Common myeloid progenitor, CD34-positive (primary cell): Measurements from ENCODE around the gene RNGTT.
A peak's percentile ranks its signal among the peaks of the same experiment; 100 is the strongest.
"Not testable (repeated sequence)": the region's sequence is repeated elsewhere in the genome, so short reads cannot be mapped to it uniquely, and the experiment has no call there.

ENCODE experiments used
- CTCF ChIA-PET: fragments of 350-600 bp; sonication (Branson Sonifier 250); formaldehyde crosslinking; loops from one replicate; lab custom pipeline; 2021; ENCODE audit warnings: antibody characterized with exemption; lab: Charles Lee
- POLR2A ChIA-PET: fragments of 350-600 bp; sonication (Branson Sonifier 250); formaldehyde crosslinking; loops from one replicate; lab custom pipeline; 2021; ENCODE audit warnings: antibody characterized with exemption; lab: Charles Lee
- DNase-seq, 3 donors: peaks; one replicate each; pipeline versions ENCODE4 v3.0.0 to v3.0.0-alpha.2; 2013
- H3K27ac ChIP-seq, 2 experiments: 1 replicate in 1 of 2; 2 replicates in 1 of 2; pipeline ENCODE4 v1.7.0; 2013; ENCODE audit warnings: inconsistent platforms in 2 of 2, low read length in 2 of 2, mild to moderate bottlenecking in 2 of 2, low read depth in 1 of 2, moderate library complexity in 1 of 2; ENCODE audit not compliant: severe bottlenecking in 2 of 2, insufficient read depth in 1 of 2, poor library complexity in 1 of 2
- H3K27me3 ChIP-seq, 5 experiments: replicated peaks in 2 of 5; 1 replicate in 3 of 5; 2 replicates in 2 of 5; pipeline versions ENCODE4 v1.6.1 to v1.7.0; 2013; ENCODE audit warnings: low read length in 4 of 5, mild to moderate bottlenecking in 2 of 5, moderate library complexity in 2 of 5, inconsistent platforms in 1 of 5; ENCODE audit not compliant: insufficient read depth in 5 of 5, control insufficient read depth in 4 of 5
- H3K36me3 ChIP-seq, 4 experiments: 1 replicate in 2 of 4; 2 replicates in 2 of 4; pipeline versions ENCODE4 v1.6.1 to v1.7.0; 2013; ENCODE audit warnings: low read length in 3 of 4, control low read depth in 1 of 4, mild to moderate bottlenecking in 1 of 4; ENCODE audit not compliant: control insufficient read depth in 4 of 4, insufficient read depth in 4 of 4
- H3K4me1 ChIP-seq, 4 experiments: 1 replicate in 3 of 4; 2 replicates in 1 of 4; pipeline versions ENCODE4 v1.6.1 to v1.7.1; 2013; ENCODE audit warnings: low read length in 3 of 4, mild to moderate bottlenecking in 3 of 4, control low read depth in 1 of 4, inconsistent platforms in 1 of 4, moderate library complexity in 1 of 4; ENCODE audit not compliant: control insufficient read depth in 4 of 4, insufficient read depth in 4 of 4; ENCODE audit errors: control extremely low read depth in 1 of 4
- H3K4me3 ChIP-seq, 7 experiments: 1 replicate in 4 of 7; 2 replicates in 3 of 7; pipeline versions ENCODE4 v1.5.1 to v1.7.0; 2013; ENCODE audit warnings: mild to moderate bottlenecking in 7 of 7, low read length in 6 of 7, moderate library complexity in 6 of 7, inconsistent platforms in 2 of 7, low read depth in 2 of 7, control low read depth in 1 of 7; ENCODE audit not compliant: insufficient read depth in 4 of 7, control insufficient read depth in 1 of 7; ENCODE audit errors: extremely low read depth in 1 of 7
- H3K9me3 ChIP-seq, 5 experiments: 1 replicate in 4 of 5; 2 replicates in 1 of 5; pipeline versions ENCODE4 v1.6.1 to v1.7.1; 2013; ENCODE audit warnings: low read length in 4 of 5, mild to moderate bottlenecking in 2 of 5, inconsistent platforms in 1 of 5, low read depth in 1 of 5, moderate library complexity in 1 of 5; ENCODE audit not compliant: control insufficient read depth in 4 of 5, insufficient read depth in 2 of 5; ENCODE audit errors: control extremely low read depth in 1 of 5
- WGBS: methylation state at CpG from one replicate; pipeline ENCODE4 v1.1.5; 2013; ENCODE audit not compliant: insufficient coverage; 5-methylcytosine and 5-hydroxymethylcytosine counted together

Gene RNGTT

DNA sequence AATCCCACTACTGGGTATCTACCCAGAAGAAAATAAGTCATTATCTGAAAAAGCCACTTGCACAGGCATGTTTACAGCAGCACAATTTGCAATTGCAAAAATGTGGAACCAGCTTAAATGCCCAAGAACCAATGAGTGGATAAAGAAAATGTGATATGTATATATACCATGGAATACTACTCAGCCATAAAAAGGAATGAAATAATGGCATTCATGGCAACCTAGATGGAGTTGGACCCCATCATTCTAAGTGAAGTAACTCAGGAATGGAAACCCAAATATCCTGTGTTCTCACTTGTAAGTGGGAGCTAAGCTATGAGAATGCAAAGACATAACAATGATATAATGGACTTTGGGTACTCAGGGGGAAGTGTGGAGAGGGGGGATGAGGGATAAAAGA lies 4.6 kb downstream of the RNGTT start:
- no peak for DNase-seq
- peaks cover 0 to 14% (median 4%) of the 10 kb centered on the region in 5 experiments for H3K9me3 ChIP-seq
- peaks cover 3 to 13% (median 6%) of the 10 kb centered on the region in 4 experiments for H3K4me1 ChIP-seq
- ChIA-PET CTCF (interaction anchor here (0.6 kb wide), 1 partner anchor 1885 kb away, joined by 3 read pairs; no protein-coding TSS in a partner anchor), POLR2A (no interaction called here)
- H3K27me3 ChIP-seq, result no peaks in the 10 kb centered on the region
- no peak overlapping the region for H3K4me3 ChIP-seq
- no peak overlapping the region for H3K27ac ChIP-seq
- peaks cover 0 to 9% (median 2%) of the 10 kb centered on the region in 4 experiments for H3K36me3 ChIP-seq

DNA sequence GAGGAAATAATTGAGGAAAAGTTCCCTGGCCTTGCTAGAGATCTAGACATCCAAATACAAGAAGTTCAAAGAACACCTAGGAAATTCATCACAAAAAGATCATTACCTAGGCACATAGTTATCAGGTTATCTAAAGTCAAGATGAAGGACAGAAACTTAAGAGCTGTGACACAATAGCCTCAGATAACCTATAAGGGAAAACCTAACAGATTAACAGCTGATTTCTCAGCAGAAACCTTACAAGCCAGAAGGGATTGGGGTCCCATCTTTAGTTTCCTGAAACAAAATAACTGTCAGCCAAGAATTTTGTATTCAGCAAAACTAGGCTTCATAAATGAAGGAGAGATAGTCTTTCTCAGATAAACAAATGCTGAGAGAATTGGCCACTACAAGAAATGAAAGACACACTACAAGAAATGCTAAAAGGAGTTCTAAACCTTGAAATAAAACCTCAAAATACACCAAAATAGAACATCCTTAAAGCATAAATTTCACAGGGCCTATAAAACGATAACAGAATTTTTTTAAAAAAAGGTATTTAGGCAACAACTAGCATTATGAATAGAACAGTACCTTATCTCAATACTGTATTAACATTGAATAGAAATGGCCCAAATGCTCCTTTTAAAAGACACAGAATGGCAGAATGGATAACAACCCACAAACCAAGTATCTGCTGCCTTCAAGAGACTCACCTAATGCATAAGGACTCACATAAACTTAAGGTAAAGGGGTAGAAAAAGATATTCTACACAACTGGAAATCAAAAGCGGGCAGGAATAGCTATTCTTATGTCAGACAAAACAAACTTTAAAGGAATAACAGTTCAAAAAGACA lies 9.7 kb downstream of the RNGTT start:
- CTCF ChIA-PET, result interaction anchor here (1.3 kb wide), 1 partner anchor 9 kb away, joined by 4 read pairs; no protein-coding TSS in a partner anchor
- WGBS, result no CpG with 5 or more reads among the region's 2 CpGs
- no peak overlapping the region for H3K4me3 ChIP-seq
- peak in 2 of 3 donors; percentile 13 to 29 for DNase-seq
- no peak overlapping the region for H3K27ac ChIP-seq
- POLR2A ChIA-PET, result no interaction called here
- peaks cover 2 to 52% (median 22%) of the 10 kb centered on the region in 5 experiments for H3K9me3 ChIP-seq
- H3K4me1 ChIP-seq, result no peaks in the 10 kb centered on the region
- H3K27me3 ChIP-seq, result no peaks in the 10 kb centered on the region
- H3K36me3 ChIP-seq, result peaks cover 0 to 24% (median 5%) of the 10 kb centered on the region in 4 experiments

DNA sequence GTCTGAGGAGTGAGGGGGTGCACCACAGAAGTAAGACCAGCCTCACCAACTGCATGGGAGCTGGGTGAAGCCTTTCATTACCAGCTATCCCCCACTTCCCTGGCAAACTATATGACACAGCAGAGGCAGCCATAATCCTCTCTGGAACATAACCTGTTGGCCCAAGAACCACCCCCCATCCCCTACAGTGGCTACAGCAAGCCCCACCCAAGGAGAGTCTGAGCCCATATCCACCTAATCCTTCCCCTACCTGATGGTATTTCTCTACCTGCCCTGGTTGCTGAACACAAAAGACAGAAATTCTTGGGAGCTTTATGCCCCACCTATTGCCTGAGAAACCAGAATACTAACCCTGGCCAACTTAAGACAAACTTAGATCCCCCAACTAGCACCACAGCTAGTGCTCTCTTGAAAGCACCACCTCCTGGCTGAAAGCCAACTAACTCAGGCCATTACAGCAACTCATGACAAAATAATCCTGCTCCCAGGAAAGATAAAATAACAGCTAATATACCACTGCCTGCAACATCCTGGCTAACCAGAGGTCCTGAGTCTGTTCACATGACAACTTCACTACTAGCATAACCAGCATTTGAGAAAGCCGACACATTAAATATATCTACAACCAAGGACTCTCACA lies 11.2 kb downstream of the RNGTT start:
- H3K4me1 ChIP-seq, result no peaks in the 10 kb centered on the region
- ChIA-PET CTCF (interaction anchor here (2.0 kb wide), 1 partner anchor 10 kb away, joined by 6 read pairs; no protein-coding TSS in a partner anchor), POLR2A (no interaction called here)
- no peak overlapping the region for H3K27ac ChIP-seq
- H3K9me3 ChIP-seq, result peaks cover 2 to 52% (median 22%) of the 10 kb centered on the region in 5 experiments
- peaks cover 0 to 20% (median 5%) of the 10 kb centered on the region in 4 experiments for H3K36me3 ChIP-seq
- 100% methylated on average over 1 of the region's 1 CpG for WGBS
- no peak for DNase-seq
- no peaks in the 10 kb centered on the region for H3K27me3 ChIP-seq
- H3K4me3 ChIP-seq, result peak overlapping the region in 1 of 7 experiments; percentile 19

DNA sequence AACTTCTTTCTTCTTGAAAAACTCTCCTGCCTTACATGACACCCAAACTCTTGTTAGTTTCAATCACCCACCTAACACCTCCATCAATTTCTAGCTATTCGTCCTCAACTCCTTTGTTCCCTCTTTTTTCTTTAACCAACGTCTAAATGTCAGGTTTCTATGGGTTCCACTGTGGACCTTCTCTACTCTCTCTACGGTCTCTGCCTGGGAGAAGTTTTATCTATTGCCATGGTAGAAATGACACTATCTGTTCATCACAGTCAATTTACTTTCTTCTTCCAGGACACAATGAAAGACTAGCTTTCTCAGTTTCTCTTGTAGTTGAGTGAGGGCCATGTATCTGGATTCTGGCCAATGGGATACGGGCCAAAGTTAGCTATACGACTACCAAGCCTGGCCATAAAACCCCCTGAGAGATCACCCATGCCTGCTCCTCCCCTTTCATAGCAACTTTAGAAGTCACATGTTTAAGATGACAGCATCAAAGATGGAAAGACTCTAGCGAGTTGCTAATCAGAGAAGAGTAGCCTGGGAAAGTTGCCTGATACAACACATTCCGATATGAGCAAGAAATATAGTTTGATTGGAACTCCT lies 17.9 kb downstream of the RNGTT start:
- H3K27me3 ChIP-seq, result no peaks in the 10 kb centered on the region
- H3K27ac ChIP-seq, result no peak overlapping the region
- peaks cover 0 to 24% (median 7%) of the 10 kb centered on the region in 5 experiments for H3K9me3 ChIP-seq
- POLR2A ChIA-PET, result interaction anchor here (0.7 kb wide), 1 partner anchor 11 kb away, joined by 3 read pairs; no protein-coding TSS in a partner anchor
- H3K36me3 ChIP-seq, result peaks cover 0 to 7% (median 0%) of the 10 kb centered on the region in 4 experiments
- H3K4me3 ChIP-seq, result no peak overlapping the region
- DNase-seq, result no peak
- CTCF ChIA-PET, result interaction anchor here (1.4 kb wide), 1 partner anchor 9 kb away, joined by 4 read pairs; no protein-coding TSS in a partner anchor
- no peaks in the 10 kb centered on the region for H3K4me1 ChIP-seq
- WGBS, result 100% methylated on average over 4 of the region's 7 CpGs

DNA sequence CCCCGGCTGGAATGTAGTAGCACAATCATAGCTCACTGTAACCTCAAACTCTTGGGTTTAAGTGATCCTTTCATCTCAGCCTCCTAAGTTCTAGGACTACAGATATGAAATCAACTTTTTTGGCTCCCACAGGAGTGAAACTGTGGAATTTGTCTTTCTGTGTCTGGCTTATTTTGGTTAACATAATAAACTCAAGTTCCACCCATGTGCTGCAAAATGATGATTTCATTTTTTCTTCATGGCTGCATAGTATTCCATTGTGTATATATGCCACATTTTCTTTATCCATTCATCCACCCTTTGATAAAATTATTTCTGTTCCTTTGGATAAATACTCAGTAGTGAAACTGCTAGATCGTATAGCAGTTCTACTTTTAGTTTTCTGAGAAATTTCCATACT lies 29.9 kb downstream of the RNGTT start:
- Histone ChIP-seq H3K27ac (no peak overlapping the region), H3K27me3 (no peaks in the 10 kb centered on the region), H3K4me1 (no peaks in the 10 kb centered on the region), H3K36me3 (peaks cover 16 to 59% (median 24%) of the 10 kb centered on the region in 4 experiments), H3K9me3 (peaks cover 3 to 28% (median 6%) of the 10 kb centered on the region in 5 experiments), H3K4me3 (no peak overlapping the region)
- DNase-seq, result no peak
- 100% methylated on average over 1 of the region's 2 CpGs for WGBS
- POLR2A ChIA-PET, result no interaction called here
- CTCF ChIA-PET, result no interaction called here

DNA sequence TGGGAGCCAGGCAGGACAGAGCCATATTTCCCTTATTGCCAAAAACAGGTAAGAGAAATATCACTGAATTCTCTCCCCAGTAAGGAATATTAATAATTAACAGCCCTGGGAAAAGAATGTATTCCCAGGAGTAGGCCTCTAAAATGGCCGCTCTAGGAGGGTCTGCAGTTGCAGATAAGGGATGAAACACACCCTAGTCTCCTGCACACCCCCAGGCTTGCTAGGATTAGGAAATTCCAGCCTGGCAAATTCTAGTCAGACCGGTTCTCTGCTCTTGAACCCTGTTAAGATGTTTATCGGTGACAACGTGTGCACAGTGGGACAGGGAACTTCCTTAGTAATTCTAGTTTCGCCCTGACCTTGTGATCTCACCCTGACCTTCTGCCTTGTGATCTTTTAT lies 31.4 kb downstream of the RNGTT start:
- H3K27me3 ChIP-seq, CTCF ChIA-PET, H3K4me3 ChIP-seq, DNase-seq, H3K27ac ChIP-seq, POLR2A ChIA-PET, H3K4me1 ChIP-seq: not testable (repeated sequence)
- 96% methylated on average over 5 of the region's 5 CpGs for WGBS
- peaks cover 15 to 50% (median 25%) of the 10 kb centered on the region in 4 experiments for H3K36me3 ChIP-seq
- peaks cover 3 to 23% (median 6%) of the 10 kb centered on the region in 5 experiments for H3K9me3 ChIP-seq
